ENCODE measurements around the gene SNRK.

- TF ChIP-seq, protein P1, sequence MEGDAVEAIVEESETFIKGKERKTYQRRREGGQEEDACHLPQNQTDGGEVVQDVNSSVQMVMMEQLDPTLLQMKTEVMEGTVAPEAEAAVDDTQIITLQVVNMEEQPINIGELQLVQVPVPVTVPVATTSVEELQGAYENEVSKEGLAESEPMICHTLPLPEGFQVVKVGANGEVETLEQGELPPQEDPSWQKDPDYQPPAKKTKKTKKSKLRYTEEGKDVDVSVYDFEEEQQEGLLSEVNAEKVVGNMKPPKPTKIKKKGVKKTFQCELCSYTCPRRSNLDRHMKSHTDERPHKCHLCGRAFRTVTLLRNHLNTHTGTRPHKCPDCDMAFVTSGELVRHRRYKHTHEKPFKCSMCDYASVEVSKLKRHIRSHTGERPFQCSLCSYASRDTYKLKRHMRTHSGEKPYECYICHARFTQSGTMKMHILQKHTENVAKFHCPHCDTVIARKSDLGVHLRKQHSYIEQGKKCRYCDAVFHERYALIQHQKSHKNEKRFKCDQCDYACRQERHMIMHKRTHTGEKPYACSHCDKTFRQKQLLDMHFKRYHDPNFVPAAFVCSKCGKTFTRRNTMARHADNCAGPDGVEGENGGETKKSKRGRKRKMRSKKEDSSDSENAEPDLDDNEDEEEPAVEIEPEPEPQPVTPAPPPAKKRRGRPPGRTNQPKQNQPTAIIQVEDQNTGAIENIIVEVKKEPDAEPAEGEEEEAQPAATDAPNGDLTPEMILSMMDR (conservative IDR thresholded peaks at IDR 0.05; ENCODE audit: low read depth, low read length), result no peak
- no peak for TF ChIP-seq EZH2 (IDR thresholded peaks at IDR 0.05; ENCODE audit: low read length, unreplicated experiment)
Measured at GRCh38 chr3:43248973-43249372, 37.4 kb upstream of the SNRK start.
